ENCODE data around the gene ARHGEF19. TPM values are rescaled to one million over a fixed set of nuclear protein-coding genes. Genes with fewer than 3 reads are reported as not detected.
A peak's percentile ranks its signal among the peaks of the same experiment; 100 is the strongest.

ARHGEF19 gene
- total RNA-seq, 5 donors from 2014 or later (not counting 1 experiment from before 2014, with no cell fraction given) = 7.0 to 17.6 (median 12.3) TPM

DNA sequence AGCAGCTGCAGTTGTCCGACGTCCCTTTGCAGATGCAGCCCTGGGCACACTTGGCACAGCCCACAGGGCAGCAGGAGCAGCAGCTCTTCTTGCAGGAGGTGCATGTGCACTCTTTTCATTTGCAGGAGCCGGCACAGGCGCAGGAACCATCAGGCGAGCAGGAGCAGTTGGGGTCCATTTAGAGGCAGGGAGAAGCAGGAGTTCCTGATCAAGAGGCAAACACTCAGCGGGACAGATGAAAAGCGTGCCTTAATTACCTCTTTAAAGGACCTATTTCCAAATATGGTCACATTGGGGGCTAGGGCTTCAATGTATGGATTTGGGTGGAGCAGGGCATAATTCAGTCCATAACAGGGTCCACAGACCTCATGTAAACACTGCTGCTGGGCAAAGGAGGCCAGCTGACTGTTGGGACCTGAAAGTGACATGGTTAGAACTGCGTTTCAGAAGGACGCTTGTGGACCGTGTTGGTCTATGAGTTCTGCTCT lies 28.8 kb upstream of the ARHGEF19 start:
- DNase-seq (no peak), ATAC-seq (replicated peaks in 1 of 4) (no peak)
- no peaks in the 10 kb centered on the region for H3K27me3 Mint-ChIP-seq
- H3K27ac Mint-ChIP-seq = no peak overlapping the region
- 86% methylated on average over 7 of the region's 10 CpGs for WGBS (ENCODE audit: insufficient coverage)
- H3K36me3 Mint-ChIP-seq = no peaks in the 10 kb centered on the region
- POLR2A ChIA-PET = no interaction called here
- H3K36me3 ChIP-seq (ENCODE audit: control insufficient read depth in 2 of 2, extremely low read depth in 1 of 2, insufficient read depth in 1 of 2, low read length in 1 of 2) = no peaks in the 10 kb centered on the region
- H3K27ac ChIP-seq (ENCODE audit: low read length) = no peak overlapping the region
- no peak overlapping the region for H3K4me3 ChIP-seq (ENCODE audit: control insufficient read depth in 1 of 2, extremely low read depth in 1 of 2, low read length in 1 of 2)
- peaks cover 5 to 27% of the 10 kb centered on the region in 2 experiments for H3K4me1 ChIP-seq (ENCODE audit: control insufficient read depth in 1 of 2, extremely low read depth in 1 of 2, insufficient read depth in 2 of 2, low read length in 2 of 2)
- H3K4me1 Mint-ChIP-seq = peaks cover 16 to 24% (median 21%) of the 10 kb centered on the region in 3 donors
- no peaks in the 10 kb centered on the region for H3K27me3 ChIP-seq (replicated peaks in 1 of 2; ENCODE audit: control insufficient read depth in 2 of 2, extremely low read depth in 1 of 2, insufficient read depth in 2 of 2, low read length in 1 of 2)
- no peaks in the 10 kb centered on the region for H3K9me3 ChIP-seq
- CTCF ChIA-PET = interaction anchor here in 1 of 2 donors (0.6 kb wide), 1 partner anchor 55 kb away, joined by 4 read pairs; no protein-coding TSS in a partner anchor
- H3K9me3 Mint-ChIP-seq = no peaks in the 10 kb centered on the region
- no peak overlapping the region for H3K4me3 Mint-ChIP-seq

DNA sequence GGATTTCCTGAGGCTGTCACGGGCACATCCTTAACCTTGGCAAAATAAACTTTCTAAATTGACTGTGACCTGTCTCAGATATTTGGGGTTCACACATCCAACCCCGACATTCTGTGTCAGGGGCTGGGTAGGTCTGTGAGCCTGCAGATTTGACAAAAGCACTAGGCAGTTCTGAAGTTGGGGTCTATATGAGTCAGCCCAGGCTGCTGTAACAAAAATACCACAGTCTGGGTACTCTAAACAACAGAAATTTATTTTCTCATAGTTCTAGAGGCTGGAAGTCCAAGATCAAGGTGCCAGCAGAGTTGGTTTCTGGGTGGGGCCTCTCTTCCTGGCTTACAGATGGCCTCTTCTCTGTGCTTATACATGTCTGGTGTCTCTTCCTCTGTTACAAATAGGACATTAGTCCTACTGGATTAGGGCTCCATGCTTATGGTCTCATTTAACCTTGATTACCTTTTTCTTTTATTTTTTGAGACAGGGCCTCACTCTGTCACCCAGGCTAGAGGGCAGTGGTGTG lies 27.6 kb upstream of the ARHGEF19 start:
- Histone ChIP-seq H3K4me1 (ENCODE audit: control insufficient read depth in 1 of 2, extremely low read depth in 1 of 2, insufficient read depth in 2 of 2, low read length in 2 of 2) (peaks cover 7 to 32% of the 10 kb centered on the region in 2 experiments), H3K27me3 (replicated peaks in 1 of 2; ENCODE audit: control insufficient read depth in 2 of 2, extremely low read depth in 1 of 2, insufficient read depth in 2 of 2, low read length in 1 of 2) (no peaks in the 10 kb centered on the region), H3K4me3 (ENCODE audit: control insufficient read depth in 1 of 2, extremely low read depth in 1 of 2, low read length in 1 of 2) (no peak overlapping the region), H3K36me3 (ENCODE audit: control insufficient read depth in 2 of 2, extremely low read depth in 1 of 2, insufficient read depth in 1 of 2, low read length in 1 of 2) (no peaks in the 10 kb centered on the region), H3K9me3 (no peaks in the 10 kb centered on the region), H3K27ac (ENCODE audit: low read length) (no peak overlapping the region)
- 83% methylated on average over 1 of the region's 2 CpGs for WGBS (ENCODE audit: insufficient coverage)
- ATAC-seq (replicated peaks in 1 of 4) (no peak), DNase-seq (no peak)
- H3K9me3 Mint-ChIP-seq = no peaks in the 10 kb centered on the region
- H3K36me3 Mint-ChIP-seq = no peaks in the 10 kb centered on the region
- ChIA-PET CTCF (interaction anchor here in 1 of 2 donors (0.6 kb wide), 1 partner anchor 238 kb away, joined by 3 read pairs; no protein-coding TSS in a partner anchor), POLR2A (interaction anchor here (0.6 to 0.7 kb wide), 2 partner anchors 24 to 35 kb away, joined by 3 read pairs; no protein-coding TSS in a partner anchor)
- no peak overlapping the region for H3K27ac Mint-ChIP-seq
- no peak overlapping the region for H3K4me3 Mint-ChIP-seq
- peaks cover 24 to 34% (median 29%) of the 10 kb centered on the region in 3 donors for H3K4me1 Mint-ChIP-seq
- no peaks in the 10 kb centered on the region for H3K27me3 Mint-ChIP-seq

DNA sequence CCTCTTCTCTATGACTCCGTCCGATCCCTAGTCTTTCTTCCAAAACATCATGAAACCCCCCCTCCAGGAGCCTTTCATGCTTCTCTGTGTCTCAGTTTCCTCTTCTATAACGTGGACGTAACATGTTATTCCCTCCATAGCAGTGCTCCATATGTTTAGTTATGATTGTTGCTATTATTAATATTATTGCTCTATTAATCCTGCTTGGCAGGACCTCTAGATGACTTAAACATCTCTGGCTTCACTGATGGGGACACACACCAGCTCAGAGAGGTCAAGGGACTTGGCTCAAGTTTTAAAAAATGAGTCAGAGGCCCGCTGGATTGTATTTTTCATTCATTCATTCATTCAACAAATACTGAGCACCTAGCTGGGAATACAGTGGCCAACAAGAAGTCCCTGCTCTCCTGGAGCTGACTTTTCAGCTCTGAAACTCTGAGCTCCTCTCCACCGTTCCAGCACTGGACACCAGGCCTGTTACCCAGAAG lies 24.9 kb upstream of the ARHGEF19 start:
- peak overlapping the region; percentile 94 to 96 for H3K27ac Mint-ChIP-seq
- H3K9me3 ChIP-seq = no peaks in the 10 kb centered on the region
- no peak for DNase-seq
- no peaks in the 10 kb centered on the region for H3K36me3 ChIP-seq (ENCODE audit: control insufficient read depth in 2 of 2, extremely low read depth in 1 of 2, insufficient read depth in 1 of 2, low read length in 1 of 2)
- ChIA-PET POLR2A (interaction anchor here in 1 of 2 donors (1.0 kb wide), 1 partner anchor 20 kb away, joined by 3 read pairs; no protein-coding TSS in a partner anchor), CTCF (interaction anchor here (0.9 to 1.6 kb wide), 2 partner anchors 17 to 158 kb away, joined by 3 to 5 read pairs; no protein-coding TSS in a partner anchor)
- 100% methylated on average over 1 of the region's 6 CpGs for WGBS (ENCODE audit: insufficient coverage)
- H3K4me3 Mint-ChIP-seq = peak overlapping the region; percentile 80 to 88 (median 81)
- peaks cover 24 to 32% (median 27%) of the 10 kb centered on the region in 3 donors for H3K4me1 Mint-ChIP-seq
- H3K27ac ChIP-seq (ENCODE audit: low read length) = peak overlapping the region; percentile 80
- peaks cover 7 to 24% of the 10 kb centered on the region in 2 experiments for H3K4me1 ChIP-seq (ENCODE audit: control insufficient read depth in 1 of 2, extremely low read depth in 1 of 2, insufficient read depth in 2 of 2, low read length in 2 of 2)
- H3K9me3 Mint-ChIP-seq = no peaks in the 10 kb centered on the region
- ATAC-seq (replicated peaks in 1 of 4) = no peak
- H3K4me3 ChIP-seq (ENCODE audit: control insufficient read depth in 1 of 2, extremely low read depth in 1 of 2, low read length in 1 of 2) = peak overlapping the region; percentile 58 to 66
- no peaks in the 10 kb centered on the region for H3K27me3 Mint-ChIP-seq
- H3K36me3 Mint-ChIP-seq = peaks cover 4% of the 10 kb centered on the region
- no peaks in the 10 kb centered on the region for H3K27me3 ChIP-seq (replicated peaks in 1 of 2; ENCODE audit: control insufficient read depth in 2 of 2, extremely low read depth in 1 of 2, insufficient read depth in 2 of 2, low read length in 1 of 2)

DNA sequence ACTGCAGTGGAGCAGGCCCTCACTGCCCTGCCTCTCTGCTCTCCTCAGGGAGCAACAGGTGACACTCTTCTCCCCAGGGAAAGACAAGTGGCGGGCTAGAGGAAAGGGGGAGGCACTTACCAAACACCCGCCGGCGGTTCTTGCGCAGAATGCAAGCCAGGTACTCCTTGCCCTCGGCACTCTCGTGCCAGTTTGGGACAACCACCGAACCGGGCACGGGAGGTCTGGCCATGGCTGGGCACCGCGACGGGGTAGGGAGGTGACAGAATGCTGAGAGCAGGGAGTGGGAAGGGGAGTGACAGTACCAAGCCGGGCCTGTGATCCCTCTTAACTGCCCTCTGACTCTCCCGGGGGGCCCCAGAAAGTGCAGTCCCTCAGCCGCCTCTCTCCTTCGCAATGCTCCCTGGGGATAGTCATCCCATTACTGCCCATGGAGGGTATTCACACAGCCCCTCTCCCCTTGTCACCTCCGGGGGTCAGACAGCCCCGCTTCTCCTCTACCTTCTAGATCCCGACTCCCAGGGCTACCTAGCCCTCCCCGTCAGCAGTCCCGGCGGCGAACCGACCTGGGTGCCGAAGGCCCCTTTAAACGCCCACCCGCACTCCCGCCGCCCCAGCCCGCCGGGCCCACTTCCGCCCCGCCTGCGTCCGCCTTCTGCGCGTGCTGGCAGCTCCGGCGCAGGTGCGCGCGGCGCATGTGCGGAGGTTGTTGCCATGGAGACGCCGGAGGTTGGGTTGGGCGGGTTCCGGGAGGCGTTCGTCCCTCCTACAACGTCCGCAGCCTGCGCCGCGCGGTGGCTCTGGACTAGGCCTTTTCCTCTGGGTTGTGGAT lies 24.3 kb upstream of the ARHGEF19 start, which contains the start of gene CPLANE2:
CPLANE2 (minus strand) TSS at position 673 of the 832 bp plus-strand sequence; CDS start at position 232, 441 bp downstream.
- H3K9me3 Mint-ChIP-seq = no peaks in the 10 kb centered on the region
- H3K36me3 Mint-ChIP-seq = peaks cover 6% of the 10 kb centered on the region
- Histone ChIP-seq H3K9me3 (no peaks in the 10 kb centered on the region), H3K27ac (ENCODE audit: low read length) (peak within 1 kb of the TSS; percentile 80), H3K4me1 (ENCODE audit: control insufficient read depth in 1 of 2, extremely low read depth in 1 of 2, insufficient read depth in 2 of 2, low read length in 2 of 2) (peaks cover 7 to 24% of the 10 kb centered on the region in 2 experiments), H3K4me3 (ENCODE audit: control insufficient read depth in 1 of 2, extremely low read depth in 1 of 2, low read length in 1 of 2) (peak within 1 kb of the TSS; percentile 60 to 66), H3K36me3 (ENCODE audit: control insufficient read depth in 2 of 2, extremely low read depth in 1 of 2, insufficient read depth in 1 of 2, low read length in 1 of 2) (peaks cover 0 to 4% of the 10 kb centered on the region in 2 donors), H3K27me3 (replicated peaks in 1 of 2; ENCODE audit: control insufficient read depth in 2 of 2, extremely low read depth in 1 of 2, insufficient read depth in 2 of 2, low read length in 1 of 2) (no peaks in the 10 kb centered on the region)
- DNase-seq (peak; percentile 88 to 98 (median 93)), ATAC-seq (replicated peaks in 1 of 4) (peak; percentile 86 to 91 (median 88))
- POLR2A ChIA-PET = no interaction called here
- H3K27ac Mint-ChIP-seq = peak within 1 kb of the TSS; percentile 94 to 96
- WGBS (ENCODE audit: insufficient coverage) = under 1% methylated on average over 51 of the region's 57 CpGs
- peaks cover 24 to 32% (median 27%) of the 10 kb centered on the region in 3 donors for H3K4me1 Mint-ChIP-seq
- CTCF ChIA-PET = interaction anchor here in 1 of 2 donors (1.6 kb wide), 1 partner anchor 158 kb away, joined by 5 read pairs; no protein-coding TSS in a partner anchor
- H3K27me3 Mint-ChIP-seq = no peaks in the 10 kb centered on the region
- peak within 1 kb of the TSS; percentile 80 to 88 (median 81) for H3K4me3 Mint-ChIP-seq

DNA sequence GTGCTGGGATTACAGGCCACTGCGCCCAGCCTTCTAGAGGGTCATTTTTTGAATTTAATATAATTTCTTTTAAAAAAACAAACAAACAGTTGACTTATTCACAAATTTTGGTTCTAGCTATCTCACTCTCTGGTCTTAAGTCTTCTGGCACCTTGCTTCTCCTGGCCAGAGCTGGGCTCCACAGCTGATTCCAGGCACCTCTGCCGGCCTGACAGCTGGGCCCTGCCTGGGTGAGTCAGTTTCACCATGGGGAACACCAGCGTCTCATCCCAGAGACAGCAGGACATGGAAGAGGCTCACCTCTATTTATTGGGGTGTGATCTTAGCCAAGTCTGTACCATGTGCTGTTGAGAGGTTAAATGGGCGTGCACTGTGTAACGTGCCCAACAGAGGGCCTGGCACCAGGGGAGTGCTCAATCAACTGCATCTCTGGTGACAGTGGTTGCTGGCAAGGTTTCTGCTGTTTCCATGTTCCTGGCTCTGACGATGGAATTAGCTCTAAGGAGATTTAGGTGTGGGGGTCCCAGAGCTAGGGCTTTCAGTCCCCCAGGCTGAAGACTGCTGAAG lies 23.6 kb upstream of the ARHGEF19 start:
- H3K4me3 ChIP-seq (ENCODE audit: control insufficient read depth in 1 of 2, extremely low read depth in 1 of 2, low read length in 1 of 2) = peak overlapping the region; percentile 60 to 66
- Mint-ChIP-seq H3K4me3 (peak overlapping the region; percentile 80 to 88 (median 81)), H3K9me3 (no peaks in the 10 kb centered on the region), H3K27ac (peak overlapping the region; percentile 94 to 96), H3K27me3 (no peaks in the 10 kb centered on the region), H3K4me1 (peaks cover 24 to 32% (median 27%) of the 10 kb centered on the region in 3 donors), H3K36me3 (peaks cover 6% of the 10 kb centered on the region)
- WGBS (ENCODE audit: insufficient coverage) = 37% methylated on average over 5 of the region's 6 CpGs
- peaks cover 7 to 24% of the 10 kb centered on the region in 2 experiments for H3K4me1 ChIP-seq (ENCODE audit: control insufficient read depth in 1 of 2, extremely low read depth in 1 of 2, insufficient read depth in 2 of 2, low read length in 2 of 2)
- DNase-seq (peak in 34 of 35 experiments; percentile 25 to 75 (median 50)), ATAC-seq (replicated peaks in 1 of 4) (peak; percentile 63 to 76 (median 69))
- peak overlapping the region; percentile 66 for H3K27ac ChIP-seq (ENCODE audit: low read length)
- H3K9me3 ChIP-seq = no peaks in the 10 kb centered on the region
- peaks cover 0 to 4% of the 10 kb centered on the region in 2 donors for H3K36me3 ChIP-seq (ENCODE audit: control insufficient read depth in 2 of 2, extremely low read depth in 1 of 2, insufficient read depth in 1 of 2, low read length in 1 of 2)
- no peaks in the 10 kb centered on the region for H3K27me3 ChIP-seq (replicated peaks in 1 of 2; ENCODE audit: control insufficient read depth in 2 of 2, extremely low read depth in 1 of 2, insufficient read depth in 2 of 2, low read length in 1 of 2)
- CTCF ChIA-PET = no interaction called here
- POLR2A ChIA-PET = no interaction called here

Data from T-cell (primary cell).